Neural progenitor cell (in vitro differentiated cells): Measurements from ENCODE around the gene EHF.

Experiments
- CTCF ChIP-seq: fragments of 200-600 bp; sonication (generic); IDR thresholded peaks from 2 replicates; pipeline ENCODE4 v1.5.1; 2017; ENCODE audit warnings: antibody characterized with exemption, mild to moderate bottlenecking
- EZH2phosphoT487 ChIP-seq: fragments of 200-600 bp; sonication (generic); IDR thresholded peaks from 2 replicates; pipeline ENCODE4 v1.6.1; 2017; ENCODE audit warnings: antibody characterized with exemption

- TF ChIP-seq CTCF (no peak), EZH2phosphoT487 (no peak)
Observed at GRCh38 chr11:34604911-34605310, 16.0 kb upstream of the EHF start.
